Dermis microvascular lymphatic vessel endothelial cell (primary cell): ENCODE results near the gene SEH1L. TPM values are rescaled to one million over a fixed set of nuclear protein-coding genes. Genes with fewer than 3 reads are reported as not detected.
"Not testable (repeated sequence)": the region's sequence is repeated elsewhere in the genome, so short reads cannot be mapped to it uniquely, and the experiment has no call there.

ENCODE experiments used
- DNase-seq, 2 donors: peaks; one replicate each; pipeline versions ENCODE4 v3.0.0 to v3.0.0-alpha.2; 2010; ENCODE audit warnings: low read depth in 2 of 2
- total RNA-seq: library from RNA; depleted of rRNA; stranded (reverse); fragments of >200 nt; gene quantifications from 2 replicates; pipeline ENCODE4 v1.2.1, GENCODE V29; 2014

Gene SEH1L
- total RNA-seq: 44.5 and 50.7 TPM in 2 replicates

GRCh38 chr18:12947285-12948049 lies at the start of gene SEH1L:
Gene SEH1L, plus strand, starts transcription at chr18:12948011. Its CDS starts 111 bp downstream, at chr18:12948122.
- peak; percentile 93 to 99 for DNase-seq

- not testable (repeated sequence) for DNase-seq
Observed at GRCh38 chr18:12901208-12901607, 46.6 kb upstream of the SEH1L start.

- DNase-seq: peak in 1 of 2 donors; percentile 28
Observed at GRCh38 chr18:12904012-12904516, 43.7 kb upstream of the SEH1L start.

GRCh38 chr18:12906119-12906518 lies 41.7 kb upstream of the SEH1L start:
- no peak for DNase-seq

- no peak for DNase-seq
Observed at GRCh38 chr18:12906773-12907172, 41.0 kb upstream of the SEH1L start.

- DNase-seq: peak; percentile 59 to 69
Observed at GRCh38 chr18:12907258-12907925, 40.4 kb upstream of the SEH1L start.

- DNase-seq: peak in 1 of 2 donors; percentile 24
Observed at GRCh38 chr18:12908706-12909105, 39.1 kb upstream of the SEH1L start.

- peak in 1 of 2 donors; percentile 21 for DNase-seq
Observed at GRCh38 chr18:12911025-12911928, 36.5 kb upstream of the SEH1L start.

GRCh38 chr18:12911929-12912703 lies 35.7 kb upstream of the SEH1L start:
- no peak for DNase-seq

GRCh38 chr18:12921178-12921577 lies 26.6 kb upstream of the SEH1L start:
- DNase-seq: no peak

GRCh38 chr18:12922266-12922665 lies 25.5 kb upstream of the SEH1L start:
- no peak for DNase-seq

- no peak for DNase-seq
Observed at GRCh38 chr18:12924616-12925015, 23.2 kb upstream of the SEH1L start.

- DNase-seq: no peak
Observed at GRCh38 chr18:12928206-12928605, 19.6 kb upstream of the SEH1L start.

- DNase-seq: no peak
Observed at GRCh38 chr18:12928641-12929040, 19.2 kb upstream of the SEH1L start.

- DNase-seq: no peak
Observed at GRCh38 chr18:12929477-12930083, 18.2 kb upstream of the SEH1L start.

GRCh38 chr18:12930376-12930775 lies 17.4 kb upstream of the SEH1L start:
- DNase-seq: no peak

- DNase-seq: no peak
Observed at GRCh38 chr18:12930908-12931307, 16.9 kb upstream of the SEH1L start.

GRCh38 chr18:12933327-12933726 lies 14.5 kb upstream of the SEH1L start:
- DNase-seq: no peak

- peak; percentile 83 for DNase-seq
Observed at GRCh38 chr18:12934454-12935071, 13.2 kb upstream of the SEH1L start.

GRCh38 chr18:12939162-12939561 lies 8.6 kb upstream of the SEH1L start:
- no peak for DNase-seq
